Kidney (tissue), 14 donors: ENCODE measurements around the gene PIK3R6. TPM values are rescaled to one million over a fixed set of nuclear protein-coding genes. Genes with fewer than 3 reads are reported as not detected.
A peak's percentile ranks its signal among the peaks of the same experiment; 100 is the strongest.

Experiments
- DNase-seq, 5 donors: peaks; one replicate each; pipeline ENCODE4 v3.0.0-alpha.2; 2013 to 2020
- FAIRE-seq: peaks from 2 replicates; lab custom pipeline; 2012; peaks lifted over from hg19 to GRCh38; lab: Jason Lieb, UNC
- H3K27ac ChIP-seq, 2 donors: one replicate each; pipeline ENCODE4 v1.7.0; 2013; ENCODE audit warnings: low read depth in 2 of 2, low read length in 2 of 2, inconsistent platforms in 1 of 2
- H3K27me3 ChIP-seq: one replicate; pipeline ENCODE4 v1.7.1; 2013; ENCODE audit warnings: low read length, inconsistent platforms; ENCODE audit not compliant: control insufficient read depth, insufficient read depth
- H3K36me3 ChIP-seq, 3 donors: one replicate each; pipeline versions ENCODE4 v1.7.0 to v1.7.1; 2013; ENCODE audit warnings: low read length in 3 of 3, control low read depth in 1 of 3, inconsistent platforms in 1 of 3; ENCODE audit not compliant: insufficient read depth in 3 of 3, control insufficient read depth in 2 of 3
- H3K4me1 ChIP-seq, 3 donors: one replicate each; pipeline versions ENCODE4 v1.7.0 to v1.7.1; 2013; ENCODE audit warnings: low read length in 3 of 3, inconsistent platforms in 1 of 3, low read depth in 1 of 3; ENCODE audit not compliant: control insufficient read depth in 2 of 3, insufficient read depth in 2 of 3
- H3K4me3 ChIP-seq, 3 donors: one replicate each; pipeline versions ENCODE4 v1.7.0 to v1.8.1; 2013; ENCODE audit warnings: low read length in 3 of 3, control low read depth in 1 of 3, inconsistent platforms in 1 of 3
- H3K9ac ChIP-seq, 3 donors: one replicate each; pipeline versions ENCODE4 v1.7.0 to v1.7.1; 2013; ENCODE audit warnings: low read length in 3 of 3, control low read depth in 1 of 3, inconsistent platforms in 1 of 3
- H3K9me3 ChIP-seq, 3 donors: one replicate each; pipeline versions ENCODE4 v1.7.0 to v1.7.1; 2013; ENCODE audit warnings: low read length in 3 of 3, control low read depth in 1 of 3, inconsistent platforms in 1 of 3; ENCODE audit not compliant: control insufficient read depth in 2 of 3, insufficient read depth in 1 of 3
- intact Hi-C: fragments of 100-400 bp; cut with DNase I; formaldehyde crosslinking; loops from one replicate; pipeline ENCODE4 v1.11.1; 2022
- polyA plus RNA-seq: library from polyadenylated mRNA; stranded (reverse); fragments of 350-450 nt; fragmentation: Illumina TruSeq; extraction: RNeasy Lipid Tissue Mini Kit (QIAGEN cat#74804); gene quantifications from one replicate; pipeline ENCODE4 v1.2.3, GENCODE V29; 2014; ENCODE audit warnings: low read depth, low replicate concordance; ENCODE audit not compliant: insufficient read depth
- total RNA-seq: library from RNA; stranded (reverse); fragmentation: NEBNext Ultra II Directional; extraction: Animal tissue kit (Norgen Biotek cat#: 25700); gene quantifications from one replicate; pipeline ENCODE4 v1.2.1, GENCODE V29; 2021
- TF ChIP-seq, protein P1 (sequence below): IDR thresholded peaks from 3 replicates; pipeline ENCODE4 v1.5.1; 2012; ENCODE audit warnings: mild to moderate bottlenecking, moderate library complexity, borderline replicate concordance; ENCODE audit not compliant: insufficient read depth; ENCODE audit errors: extremely low read depth
- donor health status: control.
- donor health status: control.
- donor health status: control.
- donor health status: control.
- donor health status: control.
- donor health status: DM: yes; HTN: yes; CAD: no.
- donor health status: Normal renal cell carcinoma (clear cell type).

Gene PIK3R6
- total and polyA plus RNA-seq, 2 donors from 2014 or later = 0.17 to 2.3 TPM

DNA sequence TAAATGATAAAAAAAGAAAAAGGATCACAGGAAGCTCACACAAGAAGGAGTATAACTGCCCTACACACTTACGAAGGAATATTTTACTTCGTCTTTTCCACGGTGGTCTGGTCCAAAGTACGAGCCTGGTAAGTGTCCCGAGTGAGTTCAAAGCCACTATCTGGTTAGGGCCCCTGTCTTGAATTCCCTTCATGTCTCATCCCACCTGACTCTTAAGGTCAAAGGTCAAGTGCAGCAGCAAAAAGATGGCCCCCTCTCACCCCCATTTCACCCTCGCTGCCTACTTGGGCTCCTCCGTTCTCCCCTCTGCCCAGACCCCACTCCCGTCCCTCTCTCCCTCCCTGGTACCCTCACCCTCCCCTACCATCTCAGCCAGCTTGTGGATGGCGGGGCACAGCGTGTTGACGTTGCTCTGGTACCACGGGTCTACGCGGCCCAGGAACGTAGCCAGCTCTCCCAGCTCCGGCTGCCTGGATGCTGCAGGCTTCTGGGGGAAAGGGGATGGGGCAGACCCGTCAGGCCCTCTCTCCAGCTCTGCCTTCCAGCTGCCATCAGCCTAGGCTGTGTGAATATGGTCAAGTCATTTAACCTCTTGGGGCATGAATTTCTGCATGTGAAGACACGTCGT is 40.6 kb downstream of the PIK3R6 start:
- no peak for FAIRE-seq
- intact Hi-C loops = no loop called here
- Histone ChIP-seq H3K9ac (no peak overlapping the region), H3K9me3 (peaks cover 0 to 5% (median 2%) of the 10 kb centered on the region in 3 donors), H3K4me1 (no peaks in the 10 kb centered on the region), H3K27me3 (no peaks in the 10 kb centered on the region), H3K36me3 (no peaks in the 10 kb centered on the region), H3K27ac (no peak overlapping the region), H3K4me3 (no peak overlapping the region)
- peak in 1 of 5 donors; percentile 20 for DNase-seq
- TF ChIP-seq, protein P1, sequence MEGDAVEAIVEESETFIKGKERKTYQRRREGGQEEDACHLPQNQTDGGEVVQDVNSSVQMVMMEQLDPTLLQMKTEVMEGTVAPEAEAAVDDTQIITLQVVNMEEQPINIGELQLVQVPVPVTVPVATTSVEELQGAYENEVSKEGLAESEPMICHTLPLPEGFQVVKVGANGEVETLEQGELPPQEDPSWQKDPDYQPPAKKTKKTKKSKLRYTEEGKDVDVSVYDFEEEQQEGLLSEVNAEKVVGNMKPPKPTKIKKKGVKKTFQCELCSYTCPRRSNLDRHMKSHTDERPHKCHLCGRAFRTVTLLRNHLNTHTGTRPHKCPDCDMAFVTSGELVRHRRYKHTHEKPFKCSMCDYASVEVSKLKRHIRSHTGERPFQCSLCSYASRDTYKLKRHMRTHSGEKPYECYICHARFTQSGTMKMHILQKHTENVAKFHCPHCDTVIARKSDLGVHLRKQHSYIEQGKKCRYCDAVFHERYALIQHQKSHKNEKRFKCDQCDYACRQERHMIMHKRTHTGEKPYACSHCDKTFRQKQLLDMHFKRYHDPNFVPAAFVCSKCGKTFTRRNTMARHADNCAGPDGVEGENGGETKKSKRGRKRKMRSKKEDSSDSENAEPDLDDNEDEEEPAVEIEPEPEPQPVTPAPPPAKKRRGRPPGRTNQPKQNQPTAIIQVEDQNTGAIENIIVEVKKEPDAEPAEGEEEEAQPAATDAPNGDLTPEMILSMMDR = no peak

- Histone ChIP-seq H3K27me3 (no peaks in the 10 kb centered on the region), H3K27ac (no peak overlapping the region), H3K4me1 (no peaks in the 10 kb centered on the region), H3K4me3 (no peak overlapping the region), H3K9ac (no peak overlapping the region), H3K9me3 (peaks cover 0 to 5% (median 2%) of the 10 kb centered on the region in 3 donors), H3K36me3 (no peaks in the 10 kb centered on the region)
- intact Hi-C loops = no loop called here
- DNase-seq = no peak
- FAIRE-seq = no peak
- TF ChIP-seq, protein P1 = no peak
Measured at GRCh38 chr17:8825802-8826201, 41.7 kb downstream of the PIK3R6 start.

DNA sequence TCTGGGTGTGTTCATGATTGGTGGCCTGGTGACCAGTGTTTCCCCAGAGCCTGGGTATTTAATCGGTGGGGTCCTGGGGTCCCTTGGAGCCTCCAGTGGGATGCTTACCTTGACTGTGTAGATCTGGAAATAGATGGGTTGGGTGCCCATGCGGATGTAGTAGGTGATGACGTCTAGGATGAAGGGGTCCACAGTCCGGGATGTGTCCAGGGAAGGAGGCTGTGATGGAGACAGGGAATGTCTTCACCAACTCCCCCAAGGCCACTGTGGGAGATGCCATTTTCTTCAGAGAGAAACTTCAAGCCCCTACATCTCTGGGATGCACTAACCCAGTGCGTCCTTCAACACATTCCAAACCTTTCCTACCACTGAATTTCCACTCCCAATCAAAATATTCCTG is 44.2 kb downstream of the PIK3R6 start:
- intact Hi-C loops = no loop called here
- no peak for DNase-seq
- Histone ChIP-seq H3K27me3 (no peaks in the 10 kb centered on the region), H3K9ac (no peak overlapping the region), H3K36me3 (no peaks in the 10 kb centered on the region), H3K9me3 (peaks cover 0 to 5% (median 0%) of the 10 kb centered on the region in 3 donors), H3K4me1 (no peaks in the 10 kb centered on the region), H3K4me3 (no peak overlapping the region), H3K27ac (no peak overlapping the region)
- FAIRE-seq = no peak
- TF ChIP-seq, protein P1 = no peak
